ELF-1 (cell line): ENCODE measurements around the gene TNFRSF1A.
A peak's percentile ranks its signal among the peaks of the same experiment; 100 is the strongest.

Source experiments
- DNase-seq: peaks from one replicate; pipeline ENCODE4 v3.0.0-alpha.2; 2016; ENCODE audit warnings: low read depth, low spot score

TNFRSF1A gene

DNA sequence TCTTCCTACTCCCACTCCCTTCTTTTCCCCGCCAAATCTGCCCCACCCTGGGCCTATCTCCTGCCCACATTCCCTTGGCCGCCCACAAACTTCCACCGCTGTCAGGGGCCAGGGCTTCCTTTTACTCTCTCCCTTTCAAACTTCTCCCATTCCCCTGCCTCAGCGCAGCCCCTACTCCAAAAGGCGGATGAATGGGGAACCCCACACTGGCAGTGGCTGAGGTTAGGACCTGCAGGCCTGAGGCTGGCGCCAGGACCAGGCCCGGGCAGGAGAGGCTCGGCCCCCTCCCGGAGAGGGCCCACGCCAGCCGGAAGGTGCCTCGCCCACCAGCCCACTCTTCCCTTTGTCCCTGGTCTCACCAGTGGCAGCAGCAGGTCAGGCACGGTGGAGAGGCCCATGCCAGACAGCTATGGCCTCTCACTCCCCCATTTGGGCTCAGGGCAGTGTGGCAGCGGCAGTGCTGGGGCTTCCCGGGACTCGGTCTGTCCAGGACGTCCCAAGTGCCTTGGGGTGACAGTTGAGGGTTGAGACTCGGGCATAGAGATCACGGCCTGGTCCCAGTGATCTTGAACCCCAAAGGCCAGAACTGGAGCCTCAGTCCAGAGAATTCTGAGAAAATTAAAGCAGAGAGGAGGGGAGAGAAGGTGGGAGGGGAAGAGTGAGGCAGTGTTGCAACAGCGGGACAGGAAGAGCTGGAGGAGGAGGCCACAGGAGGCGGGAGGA, at the start of gene TNFRSF1A:
TNFRSF1A (minus strand) TSS at position 660 of the 723 bp plus-strand sequence; CDS start at position 398, 262 bp downstream.
- DNase-seq = peak; percentile 76

DNA sequence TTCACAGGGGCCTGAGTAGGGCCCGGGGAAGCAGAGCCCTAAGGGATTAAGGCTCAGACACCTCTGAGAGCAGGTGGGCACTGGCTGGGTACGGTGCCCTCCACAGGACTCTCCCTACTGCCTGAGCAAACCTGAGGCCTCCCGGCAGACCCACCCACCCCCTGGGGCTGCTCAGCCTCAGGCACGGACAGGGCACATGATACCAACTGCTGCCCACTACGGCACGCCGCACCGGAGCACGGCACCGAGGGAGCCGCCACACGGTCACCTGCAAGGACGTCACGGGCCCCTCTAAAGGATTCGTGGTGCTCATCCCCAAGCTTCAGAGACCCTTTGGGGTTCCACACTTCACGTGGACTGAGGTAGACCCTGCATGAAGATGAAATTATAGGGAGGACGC, 49.1 kb upstream of the TNFRSF1A start:
- no peak for DNase-seq

DNA sequence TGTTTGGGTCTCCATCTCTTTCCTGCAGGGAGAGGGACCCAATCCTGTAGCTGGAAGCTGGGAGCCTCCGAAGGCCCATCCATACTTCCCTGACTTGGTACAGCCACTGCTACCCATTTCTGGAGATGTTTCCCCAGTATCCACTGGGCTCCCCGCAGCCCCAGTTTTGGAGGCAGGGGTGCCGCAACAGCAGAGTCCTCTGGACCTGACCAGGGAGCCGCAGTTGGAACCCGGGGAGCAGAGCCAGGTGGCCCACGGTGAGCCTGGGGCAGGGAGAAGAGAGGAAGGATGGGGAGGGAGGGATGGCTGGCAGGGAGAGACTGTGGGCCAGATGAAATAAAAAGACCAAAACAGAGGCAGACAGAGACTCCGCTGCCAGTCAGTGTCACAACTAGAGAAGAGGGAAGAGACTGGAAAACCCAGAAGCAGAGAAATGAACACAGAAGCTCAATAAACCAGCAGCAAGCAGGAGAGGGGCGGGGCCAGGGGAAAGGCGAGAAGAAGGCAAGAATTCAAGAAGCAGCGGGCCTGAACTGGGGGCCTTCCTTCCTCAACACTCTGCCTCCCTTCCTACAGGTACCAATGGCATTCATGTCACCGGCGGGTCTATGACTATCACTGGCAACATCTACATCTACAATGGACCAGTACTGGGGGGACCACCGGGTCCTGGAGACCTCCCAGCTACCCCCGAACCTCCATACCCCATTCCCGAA, 48.4 kb upstream of the TNFRSF1A start:
- no peak for DNase-seq

DNA sequence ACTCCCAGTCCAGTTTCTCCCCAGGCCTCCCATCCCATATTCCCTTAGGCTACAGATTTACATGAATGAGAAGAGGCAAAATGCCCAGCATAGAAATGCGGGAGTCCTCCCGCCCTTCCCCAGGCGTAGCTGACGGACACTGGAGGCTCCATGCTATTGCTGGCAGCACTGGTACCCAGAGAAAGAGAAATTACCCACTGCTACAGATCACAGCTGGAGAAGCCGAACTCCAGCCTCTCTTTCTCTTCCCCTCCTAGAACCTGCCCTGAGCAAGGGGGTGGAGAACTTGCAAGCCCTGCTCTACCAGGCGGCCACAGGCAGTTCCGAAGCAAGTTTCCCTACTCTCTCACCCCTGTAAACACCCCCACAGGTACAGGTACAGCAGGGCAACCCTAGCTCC, 45.7 kb upstream of the TNFRSF1A start:
- DNase-seq = peak; percentile 58

DNA sequence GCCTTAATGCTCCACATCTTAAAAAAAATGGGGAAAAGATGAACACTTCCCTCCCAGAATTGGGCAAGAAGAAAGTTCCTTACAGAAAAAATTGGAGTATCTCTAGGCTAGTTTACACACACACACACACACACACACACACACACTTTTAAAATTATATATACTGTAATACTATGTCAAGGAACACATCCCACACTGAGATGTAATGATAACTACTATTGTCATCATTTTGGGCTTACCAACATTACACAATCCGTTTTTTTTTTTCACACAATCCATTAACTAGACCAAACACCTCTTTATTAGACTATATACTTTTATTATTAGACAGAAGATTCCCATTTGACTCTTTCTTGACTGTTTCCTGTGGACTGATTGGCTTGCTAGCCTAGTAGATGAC, 44.6 kb upstream of the TNFRSF1A start:
- no peak for DNase-seq

DNA sequence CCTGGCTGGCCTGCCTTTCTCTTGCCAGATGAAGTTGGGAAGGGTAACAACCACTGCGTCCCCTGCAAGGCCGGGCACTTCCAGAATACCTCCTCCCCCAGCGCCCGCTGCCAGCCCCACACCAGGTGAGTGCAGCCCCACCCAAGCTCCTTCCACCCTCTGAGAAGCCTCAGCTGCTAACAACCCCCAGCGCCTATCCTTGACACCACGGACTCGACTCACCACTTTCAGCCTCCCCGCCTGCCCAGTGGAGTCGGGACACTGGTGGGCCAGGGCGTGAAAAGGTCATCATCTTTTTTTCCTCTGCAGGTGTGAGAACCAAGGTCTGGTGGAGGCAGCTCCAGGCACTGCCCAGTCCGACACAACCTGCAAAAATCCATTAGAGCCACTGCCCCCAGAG, 44.2 kb upstream of the TNFRSF1A start:
- DNase-seq = no peak

DNA sequence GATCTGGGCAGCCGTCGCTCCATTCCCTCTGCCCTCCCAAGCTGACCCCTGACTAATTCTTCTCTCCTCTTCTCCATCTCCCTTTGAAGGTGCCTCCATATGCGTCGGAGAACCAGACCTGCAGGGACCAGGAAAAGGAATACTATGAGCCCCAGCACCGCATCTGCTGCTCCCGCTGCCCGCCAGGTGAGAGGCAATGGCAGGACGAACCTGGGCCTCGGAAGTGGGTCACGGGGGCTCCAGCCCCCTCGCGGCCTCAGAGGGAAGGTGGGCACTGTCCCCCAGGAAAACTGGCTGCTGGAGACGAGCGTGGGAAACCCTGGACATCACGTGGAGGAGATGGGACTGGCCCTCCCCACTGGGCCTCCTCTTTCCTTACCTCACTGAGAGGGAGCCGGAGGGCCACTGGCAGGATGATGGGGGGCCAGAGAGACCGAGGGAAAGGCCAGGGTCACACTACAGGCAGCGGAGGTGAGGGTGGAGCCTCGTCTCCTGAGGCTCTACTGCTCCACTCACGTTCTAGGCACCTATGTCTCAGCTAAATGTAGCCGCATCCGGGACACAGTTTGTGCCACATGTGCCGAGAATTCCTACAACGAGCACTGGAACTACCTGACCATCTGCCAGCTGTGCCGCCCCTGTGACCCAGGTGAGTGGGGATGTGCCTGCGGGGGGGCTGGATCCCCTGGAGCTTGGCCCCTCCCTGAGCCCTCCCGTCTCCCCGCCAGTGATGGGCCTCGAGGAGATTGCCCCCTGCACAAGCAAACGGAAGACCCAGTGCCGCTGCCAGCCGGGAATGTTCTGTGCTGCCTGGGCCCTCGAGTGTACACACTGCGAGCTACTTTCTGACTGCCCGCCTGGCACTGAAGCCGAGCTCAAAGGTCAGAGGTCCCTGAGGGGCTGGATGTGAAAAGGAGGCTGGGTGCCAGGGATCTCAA, 42.9 kb upstream of the TNFRSF1A start:
- DNase-seq = no peak

DNA sequence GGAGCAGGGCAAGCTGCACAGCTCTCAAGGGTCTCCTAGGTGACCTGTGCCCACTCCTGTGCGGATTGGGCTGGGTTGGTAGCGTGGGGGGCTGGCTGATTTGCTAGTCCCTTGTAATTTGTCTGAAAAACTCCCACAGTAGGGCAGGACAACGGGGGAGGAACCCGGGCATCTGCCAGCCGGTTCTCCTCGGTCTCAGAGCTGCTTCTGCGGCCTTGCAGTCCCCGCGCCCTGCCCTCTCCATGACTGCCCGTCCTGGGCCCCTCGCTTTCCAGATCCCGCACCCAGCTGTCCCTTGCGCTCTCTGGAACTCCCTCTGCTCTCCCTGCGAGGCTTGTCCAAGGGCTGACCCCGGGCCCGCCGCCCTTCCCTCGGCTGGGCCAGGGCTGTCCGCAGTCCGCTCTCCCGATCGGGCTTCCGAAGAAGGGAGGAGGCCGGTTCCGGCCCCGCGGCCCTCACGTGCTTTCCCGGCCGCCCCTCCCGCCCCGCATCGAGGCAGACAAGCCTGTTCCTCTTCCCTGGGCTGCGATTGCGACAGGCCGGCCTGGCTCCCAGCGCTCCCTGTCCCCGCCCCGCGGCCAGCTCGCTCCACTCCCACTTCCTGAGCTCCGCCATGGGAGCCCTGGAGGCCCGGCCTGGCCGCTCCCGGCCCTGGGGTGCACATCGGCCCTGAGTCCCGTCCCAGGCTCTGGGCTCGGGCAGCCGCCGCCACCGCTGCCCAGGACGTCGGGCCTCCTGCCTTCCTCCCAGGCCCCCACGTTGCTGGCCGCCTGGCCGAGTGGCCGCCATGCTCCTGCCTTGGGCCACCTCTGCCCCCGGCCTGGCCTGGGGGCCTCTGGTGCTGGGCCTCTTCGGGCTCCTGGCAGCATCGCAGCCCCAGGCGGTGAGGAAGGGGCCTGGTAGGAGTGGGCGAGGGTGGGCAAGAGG, 42.0 kb upstream of the TNFRSF1A start, which contains the start of gene LTBR:
LTBR (plus strand) TSS at position 591 of the 927 bp plus-strand sequence; CDS start at position 788, 197 bp downstream.
- DNase-seq = peak; percentile 87

DNA sequence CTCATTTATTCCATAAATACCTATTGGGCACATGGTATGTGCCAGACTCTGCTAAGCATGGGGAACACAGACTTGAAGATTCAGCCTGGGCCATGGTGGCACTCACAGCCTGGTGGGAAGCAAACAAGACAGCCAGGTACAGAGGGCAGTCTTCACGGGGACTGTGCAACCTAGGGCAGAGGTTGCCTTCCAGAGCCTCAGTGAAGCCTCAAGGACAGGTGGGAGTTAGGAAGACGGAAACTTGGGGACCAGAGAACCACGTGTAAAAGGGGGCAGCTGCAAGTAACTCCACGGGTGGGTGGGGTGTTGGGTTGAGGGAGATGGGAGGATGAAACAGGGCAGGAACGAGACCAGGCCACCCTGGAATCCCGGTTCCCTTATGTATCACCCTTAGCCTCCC, 41.1 kb upstream of the TNFRSF1A start:
- no peak for DNase-seq

DNA sequence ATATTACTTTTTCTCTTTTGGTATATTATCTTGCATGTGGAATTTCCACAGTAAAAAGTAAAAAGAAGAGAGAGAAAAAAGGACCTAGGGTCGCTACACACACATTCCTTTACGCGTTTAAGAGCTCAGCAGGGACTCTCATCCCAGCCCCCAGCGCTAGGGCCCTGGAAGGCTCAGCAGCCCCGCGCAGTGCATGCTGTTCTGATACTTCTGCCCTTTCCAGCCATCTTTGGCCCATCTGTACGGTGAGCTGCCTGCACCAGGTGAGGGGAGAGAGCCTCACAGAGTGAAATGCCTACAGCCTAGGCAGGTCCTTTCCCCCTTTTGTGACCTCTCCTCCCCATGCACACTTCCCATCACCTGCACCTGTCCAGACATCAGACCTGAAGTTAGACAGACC, 40.5 kb upstream of the TNFRSF1A start:
- DNase-seq = peak; percentile 28

DNA sequence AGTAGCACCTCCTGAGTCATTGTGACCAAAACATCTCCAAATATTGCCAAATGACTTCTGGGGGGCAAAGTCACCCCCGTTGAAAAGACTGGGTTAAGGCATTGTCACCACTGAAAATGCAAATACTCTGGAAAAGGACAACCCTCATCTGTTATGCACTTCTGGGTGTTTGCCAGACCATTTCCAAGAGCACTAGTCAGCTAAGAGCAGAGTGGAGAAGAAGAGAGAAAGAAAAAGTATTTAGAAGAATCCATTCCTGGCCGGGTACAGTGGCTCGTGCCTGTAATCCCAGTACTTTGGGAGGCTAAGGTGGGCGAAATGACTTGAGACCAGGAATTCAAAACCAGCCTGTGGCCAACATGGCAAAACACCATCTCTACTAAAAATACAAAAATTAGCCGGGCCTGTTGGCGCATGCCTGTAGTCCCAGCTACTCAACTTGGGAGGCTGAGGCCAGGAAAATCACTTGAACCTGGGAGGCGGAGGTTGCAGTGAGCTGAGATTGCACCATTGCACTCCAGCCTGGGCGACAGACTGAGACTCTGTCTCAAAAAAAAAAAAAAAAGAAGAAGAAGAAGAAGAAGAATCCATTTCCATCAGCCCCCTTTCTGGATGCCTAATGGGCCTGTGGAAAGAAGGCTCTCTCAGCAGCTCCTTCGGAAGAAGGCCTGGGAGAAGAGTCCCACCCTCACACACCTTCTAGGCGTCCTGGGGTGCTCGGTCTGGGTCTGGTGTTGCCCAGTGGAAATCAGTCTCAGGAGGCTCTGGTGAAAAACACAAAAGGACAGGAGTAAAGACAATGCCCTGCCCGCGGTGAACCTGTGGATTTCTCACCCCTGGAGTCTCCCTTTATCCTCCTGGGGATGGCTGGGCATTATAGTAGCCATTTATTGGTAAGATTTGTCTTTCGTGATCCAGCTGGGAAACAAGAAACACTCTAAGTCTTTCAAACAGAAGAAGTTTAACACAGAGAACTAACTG, 38.6 kb upstream of the TNFRSF1A start:
- no peak for DNase-seq

DNA sequence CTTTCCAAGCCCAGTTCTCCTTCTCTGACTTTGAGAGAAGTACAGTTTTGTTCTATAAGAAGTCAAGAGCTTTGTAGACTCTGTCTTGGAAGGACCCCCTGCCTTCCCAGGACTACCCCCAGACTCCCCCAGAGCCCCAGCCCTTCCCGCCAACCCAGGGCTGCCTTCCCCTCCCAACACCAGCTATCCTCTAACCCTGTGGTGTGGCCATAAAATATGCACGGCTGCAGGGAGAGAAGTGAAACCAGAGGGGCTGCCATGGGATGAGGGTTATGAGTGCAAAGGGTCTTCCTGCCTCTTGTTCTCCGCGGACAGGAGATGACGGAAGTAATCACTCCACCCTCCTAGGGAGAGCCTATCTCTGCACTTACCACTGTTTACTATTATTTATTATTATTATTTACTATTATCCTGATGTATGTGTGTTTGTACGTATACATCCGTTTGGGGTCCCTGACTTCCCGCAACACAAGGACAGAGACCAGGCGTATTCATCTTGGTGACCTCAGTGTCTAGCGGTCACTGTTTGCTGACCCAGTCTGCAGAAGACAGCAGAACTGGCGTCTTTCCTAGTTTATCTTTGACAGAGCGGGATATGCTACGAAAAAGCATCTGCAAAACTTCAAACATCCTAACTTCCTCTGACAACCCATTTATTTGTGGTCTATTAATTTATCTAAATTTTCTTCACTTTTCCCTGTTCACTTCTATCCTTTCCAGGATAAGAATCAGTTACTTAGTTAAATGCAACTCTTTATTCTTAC, 37.0 kb upstream of the TNFRSF1A start:
- DNase-seq = no peak

DNA sequence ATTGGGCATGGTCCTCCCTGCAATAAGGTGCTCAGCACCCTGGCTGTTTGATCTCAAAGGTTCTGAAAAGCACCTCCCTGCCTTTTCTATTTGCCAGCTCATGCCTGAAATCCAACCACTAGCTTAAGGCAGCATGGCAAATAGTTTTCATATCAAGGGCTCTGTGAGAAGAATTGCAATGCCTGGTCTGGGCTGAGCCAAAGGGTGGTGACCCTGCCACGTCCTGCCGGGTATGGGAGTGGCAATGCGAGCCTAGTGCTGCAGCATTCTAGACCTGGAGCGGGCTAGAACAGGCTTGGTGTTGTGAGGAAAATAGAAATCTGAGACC, 35.8 kb upstream of the TNFRSF1A start:
- DNase-seq = no peak

DNA sequence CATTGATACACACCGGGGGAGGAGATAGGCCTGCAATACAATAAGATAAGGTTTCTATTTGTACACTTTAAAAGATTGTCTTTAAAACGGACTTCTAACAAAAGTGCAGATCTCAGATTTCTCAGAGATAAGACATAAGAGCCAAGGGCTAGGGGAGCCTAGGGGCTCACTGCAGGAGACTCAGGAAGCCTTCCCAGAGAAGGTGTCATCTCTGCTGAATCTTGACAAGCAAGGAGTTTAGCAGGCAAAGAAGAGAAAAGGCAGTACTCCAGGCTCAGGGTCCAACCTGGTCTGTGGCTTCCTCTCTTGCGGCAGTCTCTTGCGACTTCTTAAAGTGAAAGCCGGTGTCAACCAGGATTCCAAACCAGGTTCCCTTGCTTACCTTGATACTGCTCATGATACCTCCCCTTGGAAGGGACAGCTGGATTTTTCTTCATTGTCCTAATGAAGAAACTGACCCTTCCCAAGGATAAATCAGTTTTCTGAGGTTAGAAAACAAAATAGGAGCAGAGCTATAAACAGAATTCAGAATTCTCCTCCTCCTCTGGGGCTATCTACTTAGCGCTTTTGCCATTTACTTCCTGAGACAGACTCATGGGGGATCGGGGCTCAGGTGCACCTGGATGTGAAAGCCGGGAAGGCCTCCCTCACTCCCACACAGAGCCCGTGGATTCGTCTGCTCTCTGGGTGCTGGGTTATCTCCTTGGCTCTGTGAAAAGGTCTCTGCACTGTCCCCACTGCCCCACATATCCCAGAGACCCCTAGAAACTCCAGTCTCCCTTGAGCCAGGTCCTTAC, 35.2 kb upstream of the TNFRSF1A start:
- DNase-seq = no peak

DNA sequence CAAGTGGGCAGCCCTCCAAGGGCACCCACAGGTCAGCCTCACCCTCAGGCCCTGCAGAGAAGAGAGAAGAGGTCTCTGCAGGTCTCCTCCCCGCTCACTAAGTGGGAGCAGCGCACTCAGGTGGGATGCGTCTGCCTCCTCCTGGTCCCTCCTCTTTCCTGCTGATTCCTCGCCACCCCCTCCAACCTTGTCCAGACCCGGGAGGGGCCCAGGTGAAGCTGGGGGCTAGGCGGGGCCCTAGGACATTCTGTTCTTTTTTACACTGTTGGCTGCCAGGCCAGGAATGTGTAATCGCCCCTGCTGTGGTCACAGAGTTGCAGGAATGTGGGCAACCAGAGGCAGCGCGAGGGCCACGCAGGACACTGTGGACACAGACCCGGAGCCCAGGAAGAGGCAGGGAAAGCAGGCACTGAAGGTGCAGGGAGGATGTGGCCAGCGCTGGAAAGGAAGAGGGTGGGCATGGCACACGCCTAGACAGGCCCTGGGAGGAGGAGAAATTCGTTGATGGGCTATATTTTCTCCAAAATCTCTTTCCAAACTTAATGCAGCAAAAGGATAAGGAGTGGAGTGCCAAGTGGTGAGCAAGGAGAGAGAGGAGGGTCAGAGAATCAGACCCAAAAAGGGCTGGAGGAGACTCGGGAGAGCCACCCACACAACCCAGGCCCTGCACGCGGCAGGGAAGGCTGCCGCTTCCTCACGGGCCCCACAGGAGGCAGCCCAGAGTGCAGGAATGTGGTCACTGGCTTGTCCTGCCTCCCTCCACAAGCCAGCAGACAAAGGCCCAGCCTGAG, 34.4 kb upstream of the TNFRSF1A start:
- DNase-seq = peak; percentile 86

DNA sequence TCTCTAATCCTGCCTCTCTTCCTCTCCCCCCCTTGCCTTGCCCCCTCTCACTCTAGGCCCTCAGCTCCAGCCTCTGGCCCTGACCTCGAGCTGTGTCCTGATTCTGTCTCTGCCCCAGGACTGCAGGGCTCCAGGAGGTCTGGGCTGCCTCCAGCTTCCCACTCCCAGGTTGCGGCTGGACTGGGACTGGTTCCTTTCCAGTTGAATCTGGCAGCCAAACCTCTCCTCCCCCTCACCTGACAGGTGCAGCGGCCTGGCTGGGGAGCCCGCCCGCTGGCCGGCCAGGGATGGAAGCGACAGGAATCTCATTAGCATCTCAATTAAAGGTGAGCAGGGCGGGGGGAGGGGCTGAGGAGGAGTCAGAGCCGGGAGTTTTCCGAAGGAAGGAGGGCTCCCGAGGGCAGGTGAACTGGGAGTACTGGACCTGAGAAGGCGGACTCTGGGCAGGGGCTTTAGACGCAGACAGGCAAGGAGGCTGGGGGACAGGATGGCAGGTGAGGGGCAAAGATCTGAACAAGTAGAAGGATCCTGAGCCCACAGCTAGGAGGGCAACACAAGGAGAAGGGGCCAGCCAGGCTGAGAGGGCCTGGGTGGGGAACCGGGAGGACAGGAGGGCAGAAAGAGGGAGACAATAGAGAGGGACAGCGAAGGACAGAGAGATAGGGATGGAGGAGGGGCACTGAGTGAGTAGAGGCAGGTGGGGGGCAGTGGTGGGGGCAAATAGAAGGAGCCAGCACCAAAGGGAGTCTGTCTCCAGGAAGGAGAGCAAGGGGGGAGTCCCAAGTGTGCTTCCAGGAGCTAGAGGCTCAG, 33.6 kb upstream of the TNFRSF1A start, which contains the start of gene SCNN1A:
SCNN1A (minus strand) TSS at position 295 of the 810 bp plus-strand sequence. CDS start 780 bp downstream, outside the sequence.
- peak; percentile 97 for DNase-seq
